ENCODE data around the gene OR13C8. TPM values are rescaled to one million over a fixed set of nuclear protein-coding genes. Genes with fewer than 3 reads are reported as not detected.

OR13C8 gene
- total and polyA plus RNA-seq, 2 experiments from 2014 or later, result not detected

- TF ChIP-seq EZH2phosphoT487 (IDR thresholded peaks at IDR 0.05; ENCODE audit: unreplicated experiment) (no peak), STAT1 (IDR thresholded peaks at IDR 0.05; ENCODE audit: unreplicated experiment) (no peak), REST (IDR thresholded peaks at IDR 0.05; ENCODE audit: unreplicated experiment) (no peak), NANOG (IDR thresholded peaks at IDR 0.05; ENCODE audit: borderline replicate concordance) (no peak)
These were observed 4.6 kb upstream of the OR13C8 start (continued) for GRCh38 chr9:104564358-104564757.

- H3K4me2 ChIP-seq, result no peak overlapping the region
- H3K4me3 ChIP-seq, result no peak overlapping the region
- H3K9me3 Mint-ChIP-seq, result peaks cover 8% of the 10 kb centered on the region; the same call in 2 of the 3 replicates
- DNase-seq (ENCODE audit: low spot score) (no peak), ATAC-seq (no peak)
- H3F3A ChIP-seq (replicated peaks; ENCODE audit: low read depth), result no peaks in the 10 kb centered on the region
- H3K36me3 ChIP-seq (ENCODE audit: insufficient read depth), result no peaks in the 10 kb centered on the region
- no peak overlapping the region for H2AFZ ChIP-seq
- no peak overlapping the region for H3K4me3 Mint-ChIP-seq
- no peak overlapping the region for H3K27ac Mint-ChIP-seq
- no peaks in the 10 kb centered on the region for H3K27me3 Mint-ChIP-seq (ENCODE audit: insufficient read depth, low read depth, poor library complexity)
- H4K20me1 ChIP-seq (replicated peaks; ENCODE audit: insufficient read depth), result no peaks in the 10 kb centered on the region
- H3K4me1 Mint-ChIP-seq, result no peaks in the 10 kb centered on the region
- H3K9me2 ChIP-seq (ENCODE audit: insufficient read depth), result 0 out of 2 replicates have a peak, but pooled peaks cover 2% of the 10 kb centered on the region
- H3K27ac ChIP-seq (ENCODE audit: low read depth), result no peak overlapping the region
- H3K4me1 ChIP-seq (ENCODE audit: insufficient read depth), result no peaks in the 10 kb centered on the region
- no peaks in the 10 kb centered on the region for H3K36me3 Mint-ChIP-seq (ENCODE audit: low read depth)
- no peaks in the 10 kb centered on the region for H3K27me3 ChIP-seq (ENCODE audit: insufficient read depth)
- H3K79me2 ChIP-seq (replicated peaks; ENCODE audit: insufficient read depth), result no peaks in the 10 kb centered on the region
- no peak for TF ChIP-seq EZH2phosphoT487 (IDR thresholded peaks at IDR 0.05; ENCODE audit: unreplicated experiment)
- TF ChIP-seq JUNB (IDR thresholded peaks at IDR 0.05; ENCODE audit: unreplicated experiment), result no peak
- no peak for TF ChIP-seq REST (IDR thresholded peaks at IDR 0.05; ENCODE audit: unreplicated experiment)
- no peak for TF ChIP-seq NANOG (IDR thresholded peaks at IDR 0.05; ENCODE audit: borderline replicate concordance)
- TF ChIP-seq CTCF (conservative IDR thresholded peaks at IDR 0.05; ENCODE audit: low read depth in 2 of 2), result no peak
- TF ChIP-seq STAT1 (IDR thresholded peaks at IDR 0.05; ENCODE audit: unreplicated experiment), result no peak
- no peak for TF ChIP-seq ZNF114 (CRISPR knock-in tag; IDR thresholded peaks at IDR 0.05)
- no peak for TF ChIP-seq ZNF462 (CRISPR knock-in tag; IDR thresholded peaks at IDR 0.05)
- TF ChIP-seq CREB1 (CRISPR knock-in tag; IDR thresholded peaks at IDR 0.05; ENCODE audit: low read depth), result no peak
These were observed 3.6 kb downstream of the OR13C8 start for GRCh38 chr9:104572612-104573011.
